Neural progenitor cell (in vitro differentiated cells): ENCODE results near the gene KLRF1.

ENCODE experiments used
- EZH2phosphoT487 ChIP-seq: fragments of 200-600 bp; sonication (generic); IDR thresholded peaks from 2 replicates; pipeline ENCODE4 v1.6.1; 2017; ENCODE audit warnings: antibody characterized with exemption
- TF ChIP-seq, protein P1 (sequence below): fragments of 200-600 bp; sonication (generic); IDR thresholded peaks from 2 replicates; pipeline ENCODE4 v1.5.1; 2017; ENCODE audit warnings: antibody characterized with exemption, mild to moderate bottlenecking

DNA sequence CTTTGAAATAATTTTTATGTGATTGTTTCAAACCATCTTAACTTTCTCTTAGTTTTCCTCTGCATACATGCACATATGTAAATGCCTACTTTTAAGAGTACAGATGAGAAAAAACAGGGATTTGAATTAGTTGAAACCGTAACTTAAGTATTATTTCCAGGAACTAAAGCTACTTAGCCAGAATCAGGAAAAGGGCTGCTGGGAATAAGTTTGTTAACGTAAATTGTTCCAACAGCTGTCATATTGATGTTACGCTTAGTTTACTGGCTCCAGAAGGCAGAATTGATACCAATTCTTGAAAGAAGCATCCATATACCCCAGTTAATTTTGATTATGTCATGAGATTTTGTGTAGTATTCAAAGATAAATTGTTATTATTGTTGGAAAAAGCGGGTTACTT is 17.9 kb upstream of the KLRF1 start:
- TF ChIP-seq, protein P1, sequence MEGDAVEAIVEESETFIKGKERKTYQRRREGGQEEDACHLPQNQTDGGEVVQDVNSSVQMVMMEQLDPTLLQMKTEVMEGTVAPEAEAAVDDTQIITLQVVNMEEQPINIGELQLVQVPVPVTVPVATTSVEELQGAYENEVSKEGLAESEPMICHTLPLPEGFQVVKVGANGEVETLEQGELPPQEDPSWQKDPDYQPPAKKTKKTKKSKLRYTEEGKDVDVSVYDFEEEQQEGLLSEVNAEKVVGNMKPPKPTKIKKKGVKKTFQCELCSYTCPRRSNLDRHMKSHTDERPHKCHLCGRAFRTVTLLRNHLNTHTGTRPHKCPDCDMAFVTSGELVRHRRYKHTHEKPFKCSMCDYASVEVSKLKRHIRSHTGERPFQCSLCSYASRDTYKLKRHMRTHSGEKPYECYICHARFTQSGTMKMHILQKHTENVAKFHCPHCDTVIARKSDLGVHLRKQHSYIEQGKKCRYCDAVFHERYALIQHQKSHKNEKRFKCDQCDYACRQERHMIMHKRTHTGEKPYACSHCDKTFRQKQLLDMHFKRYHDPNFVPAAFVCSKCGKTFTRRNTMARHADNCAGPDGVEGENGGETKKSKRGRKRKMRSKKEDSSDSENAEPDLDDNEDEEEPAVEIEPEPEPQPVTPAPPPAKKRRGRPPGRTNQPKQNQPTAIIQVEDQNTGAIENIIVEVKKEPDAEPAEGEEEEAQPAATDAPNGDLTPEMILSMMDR = no peak
- no peak for TF ChIP-seq EZH2phosphoT487
